ENCODE data around the gene PANX2.

Gene PANX2

DNA sequence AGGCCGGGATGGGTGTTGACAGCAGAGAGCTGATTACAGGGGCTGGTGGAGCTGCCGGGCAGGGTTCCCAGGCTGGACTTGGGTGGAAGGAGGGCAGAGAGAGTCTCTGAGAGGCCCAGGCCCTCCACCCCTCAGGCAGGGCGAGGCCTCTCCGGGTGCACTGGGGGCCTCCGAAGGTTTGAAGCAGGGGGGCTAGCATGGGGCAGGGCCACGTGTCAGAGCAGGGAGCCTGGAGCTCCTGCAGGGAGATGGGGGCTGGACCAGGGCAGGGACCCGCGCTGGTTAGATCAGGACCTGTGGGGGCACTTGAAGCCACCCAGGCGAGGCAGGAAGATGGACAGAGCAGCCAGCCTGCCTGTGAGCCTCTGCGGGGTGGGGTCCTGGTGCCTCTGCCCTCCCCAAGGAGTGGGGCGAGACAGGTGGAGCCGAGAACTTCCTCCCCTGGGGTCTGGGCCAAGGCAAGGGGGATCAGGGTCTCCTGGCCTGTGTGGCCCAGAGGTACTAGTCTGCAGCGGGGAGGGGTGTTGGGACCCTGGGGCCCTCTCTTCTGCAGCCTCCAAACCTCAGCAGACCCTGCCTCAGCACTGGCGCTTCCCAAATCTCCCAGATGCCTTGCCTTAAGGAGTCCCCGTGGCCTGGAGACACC is 911 bp downstream of the PANX2 start:
- DNase-seq (ENCODE audit: low spot score): no peak

DNA sequence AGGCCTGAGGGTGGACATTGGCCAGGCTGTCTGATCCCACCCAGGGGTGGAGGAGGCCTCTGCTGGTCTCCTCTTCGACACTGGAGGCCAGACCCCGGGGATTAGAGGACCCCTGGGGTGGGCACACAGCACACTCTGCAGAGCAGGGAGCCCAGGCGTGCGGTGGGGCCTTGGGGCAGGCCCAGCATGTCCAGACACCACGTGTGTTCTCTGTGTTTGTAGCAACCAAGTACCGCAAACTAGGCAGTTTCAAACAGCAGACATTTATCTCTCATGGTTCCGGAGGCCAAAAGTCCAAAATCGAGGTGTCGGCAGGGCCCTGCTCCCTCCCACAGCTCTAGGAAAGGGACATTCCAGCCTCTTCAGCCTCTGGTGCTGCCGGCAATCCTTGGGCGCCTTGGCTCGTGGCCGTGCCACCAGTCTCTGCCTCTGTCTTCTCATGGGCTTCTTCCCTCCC is 1.5 kb downstream of the PANX2 start:
- no peak for DNase-seq (ENCODE audit: low spot score)

DNA sequence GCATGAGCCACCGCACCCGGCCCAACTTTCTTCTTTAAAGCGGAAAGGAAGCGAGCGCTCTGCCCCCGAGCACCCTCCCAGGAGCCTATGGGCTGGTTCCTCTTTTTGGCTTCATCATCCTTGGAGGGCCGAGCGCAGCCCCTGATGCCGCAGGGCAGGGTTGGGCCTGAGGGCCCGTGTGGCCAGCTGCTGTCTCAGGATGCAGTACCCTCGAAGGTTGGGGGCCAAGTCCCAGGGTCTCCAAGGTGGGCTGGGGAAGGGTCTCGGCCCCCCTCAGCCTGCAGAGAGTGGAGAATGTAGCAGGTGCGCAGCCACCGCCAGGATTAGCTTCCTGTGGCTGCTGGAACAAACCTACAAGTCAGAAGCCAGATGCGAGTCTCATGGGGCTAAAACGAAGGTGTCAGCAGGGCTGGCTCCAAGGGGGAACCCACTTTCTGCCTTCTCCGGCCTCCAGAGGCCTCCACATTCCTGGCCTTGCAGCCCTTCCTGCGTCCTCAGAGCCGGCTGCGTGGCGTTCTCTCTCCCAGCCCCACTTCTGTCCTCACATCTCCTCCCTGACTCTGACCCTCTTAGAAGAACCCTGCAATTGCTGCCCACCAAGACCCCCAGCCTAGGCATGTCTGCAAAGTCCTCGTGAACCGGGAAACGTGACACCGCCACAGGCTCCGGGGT is 2.9 kb downstream of the PANX2 start:
- DNase-seq (ENCODE audit: low spot score): no peak

DNA sequence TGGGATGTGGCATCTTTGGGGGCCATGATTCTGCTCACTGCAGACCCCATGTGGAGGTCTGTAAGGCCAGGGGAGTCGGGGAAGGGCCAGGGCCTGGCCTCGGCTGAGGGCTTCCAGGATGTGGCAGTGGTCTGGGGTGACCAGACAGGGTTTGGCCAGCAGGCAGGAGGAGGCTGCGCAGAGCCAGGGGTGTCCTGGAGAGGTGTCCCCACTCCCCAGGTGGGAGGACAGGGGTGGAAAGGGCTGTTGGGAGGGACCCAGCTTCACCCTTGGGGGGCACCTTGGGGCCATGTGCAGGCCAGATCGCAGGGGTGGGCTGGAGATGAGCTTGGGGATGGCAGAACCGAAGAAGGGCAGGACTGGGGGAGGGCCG is 3.4 kb downstream of the PANX2 start:
- DNase-seq (ENCODE audit: low spot score): no peak

DNA sequence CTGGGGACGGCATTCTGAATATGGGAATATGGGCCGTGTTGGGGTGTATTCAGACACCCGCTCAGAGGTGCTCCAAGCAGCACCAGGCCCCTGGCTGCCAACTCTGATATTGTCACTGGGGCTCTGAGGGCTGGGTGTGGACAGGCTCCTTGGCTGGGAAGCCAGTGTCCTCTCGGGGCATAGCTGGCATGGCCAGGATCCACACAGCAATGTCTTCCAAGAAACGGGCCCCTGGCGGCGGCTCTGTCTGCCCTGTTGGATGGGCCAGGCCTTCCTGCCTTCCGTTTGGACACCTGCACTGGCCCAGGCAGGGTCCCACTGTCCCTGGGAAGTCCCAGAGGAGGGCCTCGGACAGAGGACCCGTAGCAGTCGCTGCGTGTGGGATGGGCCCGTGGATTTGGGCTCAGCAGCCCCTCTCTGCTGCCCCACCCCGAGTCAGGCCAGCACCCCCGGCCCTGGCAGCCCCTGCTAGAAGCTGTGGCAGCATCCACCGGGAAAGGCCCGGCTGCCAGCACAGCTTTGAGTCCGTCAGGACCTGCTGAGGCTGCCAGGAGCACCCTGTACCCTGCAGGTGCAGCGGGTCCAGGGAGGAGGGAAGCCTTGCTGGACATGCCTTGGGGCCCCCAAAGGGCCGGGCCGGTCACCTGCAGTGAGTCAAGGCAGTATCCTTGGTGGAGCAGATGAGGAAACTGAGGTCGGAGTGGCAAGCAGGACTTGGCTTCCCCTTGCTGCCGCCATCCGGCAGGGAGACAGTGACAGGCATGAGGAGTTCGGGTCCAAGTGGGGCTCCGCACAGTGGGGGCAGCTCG is 4.1 kb downstream of the PANX2 start:
- no peak for DNase-seq (ENCODE audit: low spot score)

DNA sequence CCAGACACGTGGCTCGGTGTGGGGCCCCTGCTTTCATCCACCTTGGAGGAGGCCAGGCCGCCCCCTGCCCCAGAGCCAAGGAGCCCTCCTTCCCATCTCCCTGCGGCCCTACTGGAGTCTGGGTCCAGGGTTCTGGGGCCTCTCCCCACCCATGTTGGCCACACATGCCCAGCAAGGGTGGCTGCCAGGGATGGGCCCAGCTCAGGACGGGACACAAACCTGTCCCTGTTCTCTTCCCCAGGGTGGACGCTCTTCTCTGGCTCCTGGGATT is 4.6 kb downstream of the PANX2 start:
- no peak for DNase-seq (ENCODE audit: low spot score)

DNA sequence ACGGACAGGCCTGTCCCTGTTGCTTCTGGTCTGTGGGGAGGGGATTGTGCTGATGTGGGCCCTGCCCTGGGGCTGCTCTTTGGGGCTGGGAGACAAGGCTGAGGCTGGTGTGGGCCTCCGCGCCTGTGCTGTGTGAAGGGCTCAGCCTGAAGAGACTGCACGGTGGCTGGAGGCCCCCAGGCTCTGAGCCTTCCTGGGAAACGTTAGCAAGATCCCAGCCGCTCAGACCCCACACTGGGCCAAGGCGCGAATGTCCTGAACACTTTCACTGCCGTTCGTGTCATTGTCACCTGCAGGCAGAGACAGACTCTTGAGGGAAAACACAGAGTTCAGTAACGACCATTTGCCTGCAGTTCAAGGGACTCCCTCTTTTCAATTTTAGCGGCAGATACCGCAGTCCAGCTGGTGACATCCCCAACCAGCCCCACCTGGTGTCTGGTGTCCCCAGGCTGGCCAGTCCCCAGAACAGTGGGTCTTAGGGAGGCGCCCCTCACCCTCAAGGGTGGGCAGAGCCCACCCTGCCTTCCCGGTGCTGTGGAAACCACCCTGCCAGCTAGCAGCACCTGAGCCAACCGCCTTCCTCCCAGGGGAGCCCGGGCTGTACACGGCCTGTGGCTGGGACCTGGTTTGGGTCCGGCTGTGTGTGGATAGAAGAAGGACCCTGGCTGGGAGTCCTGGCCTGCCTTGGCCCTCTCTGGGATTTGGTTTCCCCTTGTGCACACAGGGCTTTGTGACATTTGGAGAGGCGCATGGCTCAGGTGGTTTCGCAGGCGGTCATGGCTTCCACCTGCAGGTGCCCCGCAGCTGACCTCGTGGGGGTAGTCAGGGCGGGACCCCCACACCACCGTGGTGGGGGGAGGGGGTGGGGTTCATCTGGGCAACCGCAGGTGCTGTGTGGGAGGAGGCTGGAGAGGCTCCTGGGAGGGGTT is 5.7 kb downstream of the PANX2 start:
- no peak for DNase-seq (ENCODE audit: low spot score)

DNA sequence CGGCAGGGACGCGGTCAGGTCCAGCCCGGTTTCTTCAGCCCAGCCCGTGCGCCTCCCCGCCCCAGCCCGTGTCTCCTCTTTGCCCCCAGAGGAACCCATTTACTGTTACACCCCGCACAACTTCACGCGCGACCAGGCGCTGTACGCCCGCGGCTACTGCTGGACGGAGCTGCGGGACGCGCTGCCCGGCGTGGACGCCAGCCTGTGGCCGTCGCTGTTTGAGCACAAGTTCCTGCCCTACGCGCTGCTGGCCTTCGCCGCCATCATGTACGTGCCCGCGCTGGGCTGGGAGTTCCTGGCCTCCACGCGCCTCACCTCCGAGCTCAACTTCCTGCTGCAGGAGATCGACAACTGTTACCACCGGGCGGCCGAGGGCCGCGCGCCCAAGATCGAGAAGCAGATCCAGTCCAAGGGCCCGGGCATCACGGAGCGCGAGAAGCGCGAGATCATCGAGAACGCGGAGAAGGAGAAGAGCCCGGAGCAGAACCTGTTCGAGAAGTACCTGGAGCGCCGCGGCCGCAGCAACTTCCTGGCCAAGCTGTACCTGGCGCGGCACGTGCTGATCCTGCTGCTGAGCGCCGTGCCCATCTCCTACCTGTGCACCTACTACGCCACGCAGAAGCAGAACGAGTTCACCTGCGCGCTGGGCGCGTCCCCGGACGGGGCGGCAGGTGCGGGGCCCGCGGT is 6.5 kb downstream of the PANX2 start:
- DNase-seq (ENCODE audit: low spot score): no peak

DNA sequence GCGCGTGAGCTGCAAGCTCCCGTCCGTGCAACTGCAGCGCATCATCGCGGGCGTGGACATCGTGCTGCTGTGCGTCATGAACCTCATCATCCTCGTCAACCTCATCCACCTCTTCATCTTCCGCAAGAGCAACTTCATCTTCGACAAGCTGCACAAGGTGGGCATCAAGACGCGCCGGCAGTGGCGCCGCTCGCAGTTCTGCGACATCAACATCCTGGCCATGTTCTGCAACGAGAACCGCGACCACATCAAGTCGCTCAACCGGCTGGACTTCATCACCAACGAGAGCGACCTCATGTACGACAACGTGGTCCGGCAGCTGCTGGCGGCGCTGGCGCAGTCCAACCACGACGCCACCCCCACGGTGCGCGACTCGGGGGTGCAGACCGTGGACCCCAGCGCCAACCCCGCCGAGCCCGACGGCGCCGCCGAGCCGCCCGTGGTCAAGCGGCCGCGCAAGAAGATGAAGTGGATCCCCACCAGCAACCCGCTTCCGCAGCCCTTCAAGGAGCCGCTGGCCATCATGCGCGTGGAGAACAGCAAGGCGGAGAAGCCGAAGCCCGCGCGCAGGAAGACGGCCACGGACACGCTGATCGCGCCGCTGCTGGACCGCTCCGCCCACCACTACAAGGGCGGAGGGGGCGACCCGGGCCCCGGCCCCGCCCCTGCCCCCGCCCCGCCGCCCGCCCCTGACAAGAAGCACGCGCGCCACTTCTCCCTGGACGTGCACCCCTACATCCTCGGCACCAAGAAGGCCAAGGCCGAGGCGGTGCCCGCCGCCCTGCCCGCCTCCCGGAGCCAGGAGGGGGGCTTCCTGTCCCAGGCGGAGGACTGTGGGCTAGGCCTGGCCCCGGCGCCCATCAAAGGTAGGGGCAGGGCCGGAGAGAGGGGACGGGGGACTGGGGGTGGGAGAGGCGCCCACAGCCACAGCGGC is 7.3 kb downstream of the PANX2 start:
- no peak for DNase-seq (ENCODE audit: low spot score)

DNA sequence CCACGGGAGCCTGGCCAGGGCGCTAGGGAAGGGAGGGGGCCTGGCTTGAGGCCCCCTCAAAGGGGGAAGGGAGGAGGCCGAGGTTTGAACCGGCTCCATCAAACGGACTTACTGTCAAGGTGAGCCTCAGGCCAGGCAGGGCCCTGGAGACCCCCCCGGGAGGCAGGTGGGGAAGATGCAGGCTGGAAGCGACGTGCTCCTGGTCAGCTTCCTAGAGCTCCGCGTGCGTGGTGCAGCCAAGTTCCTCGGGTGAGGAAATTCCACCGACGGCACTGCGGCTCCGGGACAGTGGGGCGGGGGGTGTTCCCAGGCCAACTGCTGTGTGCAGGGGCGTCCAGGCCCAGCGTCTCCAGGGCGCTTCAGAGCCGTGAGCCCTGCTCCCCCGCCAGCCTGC is 7.9 kb downstream of the PANX2 start:
- no peak for DNase-seq (ENCODE audit: low spot score)

DNA sequence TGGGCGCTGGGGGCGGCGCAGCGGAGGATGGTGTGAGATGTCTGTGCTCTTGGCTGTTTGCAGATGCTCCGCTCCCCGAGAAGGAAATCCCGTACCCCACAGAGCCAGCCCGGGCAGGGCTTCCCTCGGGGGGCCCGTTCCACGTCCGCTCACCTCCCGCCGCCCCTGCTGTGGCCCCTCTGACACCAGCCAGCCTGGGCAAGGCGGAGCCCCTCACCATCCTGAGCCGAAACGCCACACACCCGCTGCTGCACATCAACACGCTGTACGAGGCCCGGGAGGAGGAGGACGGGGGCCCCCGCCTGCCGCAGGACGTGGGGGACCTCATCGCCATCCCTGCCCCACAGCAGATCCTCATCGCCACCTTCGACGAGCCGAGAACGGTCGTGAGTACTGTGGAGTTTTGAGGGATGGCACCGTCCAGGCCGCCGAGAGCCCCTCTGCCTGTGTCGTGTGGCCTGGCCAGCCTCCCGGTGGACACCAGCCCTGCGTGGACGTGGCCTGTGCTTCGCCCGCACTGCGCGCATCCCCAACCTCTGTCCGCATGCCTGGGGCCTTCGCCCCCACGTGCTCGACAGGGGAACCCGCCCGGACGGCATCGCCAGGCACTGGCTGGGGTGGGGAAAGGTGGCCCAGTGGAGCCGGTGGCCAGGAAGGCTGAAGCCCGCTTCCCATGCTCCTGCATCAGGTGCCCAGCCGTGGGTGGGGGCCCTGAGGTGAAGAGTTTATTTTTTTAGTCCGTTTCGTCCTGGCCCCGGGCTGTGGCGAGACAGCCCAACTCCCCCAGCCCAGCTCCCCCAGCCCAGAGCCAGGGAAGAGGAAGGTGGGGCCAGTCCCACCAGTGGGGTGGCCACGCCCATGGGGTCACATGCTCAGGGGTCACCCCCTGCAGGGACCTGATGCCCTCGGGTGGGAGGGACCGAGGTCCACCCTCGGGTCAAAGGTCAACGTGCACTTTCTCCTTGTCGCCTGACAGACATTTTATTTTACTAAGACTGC is 8.6 kb downstream of the PANX2 start:
- no peak for DNase-seq (ENCODE audit: low spot score)

DNA sequence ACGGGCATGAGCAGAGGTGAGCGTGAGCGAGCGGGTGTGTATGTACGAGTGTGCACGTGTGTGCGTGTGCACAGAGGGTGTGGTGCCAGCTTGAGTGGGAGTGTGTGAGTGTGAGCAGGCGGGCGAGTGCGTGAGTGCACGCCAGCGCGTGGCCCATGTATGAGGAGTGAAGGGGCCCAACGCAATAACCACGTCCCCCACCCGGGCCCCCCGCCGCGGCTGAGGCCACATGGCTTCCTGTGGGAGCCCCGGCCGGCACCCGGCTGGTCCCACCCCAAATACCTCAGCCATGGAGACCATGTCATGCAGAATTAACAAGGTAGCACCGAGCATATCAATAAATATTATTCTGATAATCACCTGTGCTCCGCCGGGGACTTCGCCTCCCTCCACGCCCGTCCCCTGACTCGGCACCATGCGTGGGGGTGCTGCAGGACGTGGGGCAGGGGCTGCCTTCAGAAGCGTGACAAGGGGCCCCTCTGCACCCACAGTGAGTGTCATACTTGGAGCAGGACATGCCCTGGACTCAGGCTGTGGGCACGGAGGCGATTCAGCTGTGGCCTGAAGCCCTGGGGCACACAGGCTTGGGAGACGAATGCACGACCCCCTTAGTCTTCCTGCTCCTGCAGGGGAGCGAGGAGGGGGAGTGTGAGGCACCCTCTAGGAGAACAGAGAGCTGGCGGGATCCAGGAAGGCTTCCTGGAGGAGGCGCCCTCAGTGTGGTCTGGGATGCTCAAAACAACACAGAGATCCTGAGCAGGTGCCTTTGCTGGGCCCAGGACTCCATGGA is 9.6 kb downstream of the PANX2 start:
- DNase-seq (ENCODE audit: low spot score): no peak

DNA sequence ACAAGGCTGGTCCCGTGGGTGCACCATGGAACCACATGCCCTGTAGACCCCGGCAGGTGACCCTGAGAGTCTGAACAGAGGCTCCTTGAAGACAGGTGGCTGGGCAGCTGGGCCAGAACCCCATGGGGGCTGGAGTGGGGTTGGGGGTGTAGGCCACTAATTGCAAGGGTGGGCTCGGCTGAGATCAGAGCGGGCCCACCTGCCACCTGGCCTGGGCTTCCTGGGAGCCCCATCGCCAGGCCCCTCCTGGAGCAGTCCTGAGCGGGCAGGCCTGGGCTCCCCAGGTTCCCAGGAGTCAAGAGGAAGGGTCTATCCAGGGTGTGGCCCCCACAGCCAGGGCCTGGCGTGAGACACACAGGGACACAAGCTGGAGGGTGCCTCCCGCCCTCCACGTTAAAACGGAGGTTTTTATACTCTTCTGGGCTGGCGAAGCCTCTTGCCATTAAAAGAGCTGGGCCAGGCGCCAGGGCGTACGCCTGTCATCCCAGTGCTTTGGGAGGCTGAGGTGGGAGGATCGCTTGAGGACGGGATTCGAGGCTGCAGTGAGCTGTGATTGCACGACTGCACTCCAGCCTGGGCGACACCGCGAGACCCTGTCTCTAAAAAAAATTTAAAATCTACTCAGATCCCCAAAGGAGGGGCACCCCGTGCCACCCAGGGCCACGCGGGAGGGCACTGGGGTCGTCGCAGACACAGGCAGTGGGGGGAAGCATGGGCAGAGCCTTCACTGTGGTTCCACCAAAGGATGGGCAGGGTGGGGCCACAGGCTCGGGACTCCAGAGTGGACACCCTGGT is 10.4 kb downstream of the PANX2 start:
- no peak for DNase-seq (ENCODE audit: low spot score)

DNA sequence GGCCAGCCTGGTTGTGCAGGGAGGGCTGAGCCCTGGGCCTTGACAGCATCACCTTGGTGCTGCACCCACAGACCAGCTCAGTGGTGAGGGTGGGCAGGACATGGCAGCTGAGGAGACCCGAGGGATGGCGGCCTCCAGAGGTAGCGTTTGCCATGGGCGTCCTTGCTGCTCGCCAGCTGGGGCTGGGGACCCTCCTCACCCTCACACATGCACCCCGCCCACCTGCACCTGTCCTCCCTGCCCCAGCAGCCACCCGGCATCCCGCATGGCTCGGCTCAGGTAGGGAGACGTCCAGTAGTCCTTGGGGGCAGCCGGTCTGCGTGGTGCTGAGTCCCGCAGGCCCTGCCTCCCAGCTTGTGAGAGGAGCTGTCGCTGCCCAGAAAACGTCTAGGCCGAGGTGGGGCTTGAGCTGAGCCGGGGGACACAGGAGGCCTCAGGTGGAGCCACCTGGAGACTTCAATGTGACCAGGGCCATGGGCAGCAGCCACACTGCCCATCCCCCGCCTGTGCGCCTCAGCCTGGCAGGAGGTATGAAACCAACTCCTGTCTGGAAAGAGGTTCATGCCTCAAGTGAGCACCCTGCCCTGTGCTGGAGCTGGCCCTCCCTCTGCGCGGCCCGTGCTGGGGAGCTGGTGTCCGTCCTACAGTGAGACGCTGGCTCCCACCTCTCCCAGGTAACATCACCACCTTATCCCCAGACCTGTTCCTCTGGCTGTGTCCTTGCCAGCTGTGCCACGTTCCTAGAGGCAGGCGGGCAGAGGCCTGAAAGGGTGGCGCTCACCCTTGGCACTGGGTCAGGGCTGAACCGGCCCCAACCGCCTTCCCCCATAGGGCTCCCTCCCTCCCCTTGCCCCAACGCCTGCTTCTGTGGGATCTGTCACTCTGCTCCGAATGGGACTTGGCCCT is 11.9 kb downstream of the PANX2 start:
- no peak for DNase-seq (ENCODE audit: low spot score)

DNA sequence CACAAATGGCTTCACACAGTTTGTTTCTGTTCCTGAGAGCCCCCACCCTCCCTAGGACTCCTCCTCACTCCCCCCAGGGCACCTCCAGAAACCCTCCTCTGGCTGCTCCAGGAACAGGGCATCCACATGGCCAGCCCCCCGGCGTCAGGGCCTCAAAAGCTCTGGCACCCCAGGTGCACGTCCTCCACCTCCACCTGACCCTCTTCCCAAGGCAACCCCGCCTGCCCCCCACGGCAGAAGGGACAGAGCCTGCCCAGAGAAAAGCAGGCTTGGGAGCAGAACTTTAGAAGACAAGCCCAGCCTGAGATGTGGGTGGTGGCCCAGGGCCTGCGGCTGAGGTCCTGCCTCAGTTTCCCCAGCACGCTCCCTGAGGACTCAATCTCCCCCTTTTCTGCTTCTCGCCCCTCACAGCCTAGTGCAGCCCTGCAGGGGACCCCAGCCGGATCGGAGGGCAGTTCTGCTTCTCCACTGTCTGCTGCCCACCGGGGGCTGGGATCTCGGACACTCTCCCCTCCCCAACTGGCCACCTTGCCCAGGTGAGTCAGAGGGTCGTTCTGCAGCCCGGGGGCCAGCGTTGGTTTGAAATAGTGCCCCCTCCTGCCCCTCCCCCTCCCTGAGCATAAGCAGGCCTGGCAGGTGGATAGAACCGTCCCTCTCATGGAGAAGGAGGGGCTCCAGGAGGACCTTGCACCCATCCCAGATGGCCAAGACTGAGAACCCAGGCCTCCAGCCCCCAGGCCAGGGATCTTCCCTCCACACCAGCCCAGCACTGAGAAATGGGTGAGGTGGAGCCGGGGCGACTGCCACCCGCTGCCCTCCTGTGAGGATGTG is 12.8 kb downstream of the PANX2 start:
- no peak for DNase-seq (ENCODE audit: low spot score)

Data from Ammon's horn (tissue), 1 donor.